Esophagus muscularis mucosa (tissue), 4 donors: ENCODE data around the gene AMOTL1. TPM values are rescaled to one million over a fixed set of nuclear protein-coding genes. Genes with fewer than 3 reads are reported as not detected.
"Not testable (repeated sequence)": the region's sequence is repeated elsewhere in the genome, so short reads cannot be mapped to it uniquely, and the experiment has no call there.

Source experiments
- DNase-seq: peaks from one replicate; pipeline ENCODE4 v3.0.0-alpha.2; 2017; ENCODE audit errors: extremely low spot score
- H3K27ac ChIP-seq, 4 donors: fragments of 200-600 bp; sonication (generic); replicated peaks in 1 of 4; 1 replicate in 3 of 4; 2 replicates in 1 of 4; pipeline ENCODE4 v1.5.1; 2016 to 2019; ENCODE audit warnings: mild to moderate bottlenecking in 1 of 4
- H3K27me3 ChIP-seq, 4 donors: fragments of 200-600 bp; sonication (generic); one replicate each; pipeline versions ENCODE4 v1.5.1 to v1.6.0; 2016 to 2019
- H3K36me3 ChIP-seq, 4 donors: fragments of 200-600 bp; sonication (generic); one replicate each; pipeline ENCODE4 v1.5.1; 2016 to 2019
- H3K4me1 ChIP-seq, 4 donors: fragments of 200-600 bp; sonication (generic); one replicate each; pipeline ENCODE4 v1.5.1; 2016 to 2019
- H3K4me3 ChIP-seq, 4 donors: fragments of 200-600 bp; sonication (generic); 1 replicate in 2 of 4; 2 replicates in 2 of 4; pipeline ENCODE4 v1.5.1; 2016 to 2019; ENCODE audit warnings: mild to moderate bottlenecking in 4 of 4, moderate library complexity in 1 of 4
- H3K9me3 ChIP-seq, 4 donors: fragments of 200-600 bp; sonication (generic); 1 replicate in 3 of 4; 2 replicates in 1 of 4; pipeline ENCODE4 v1.5.1; 2016 to 2019
- EP300 ChIP-seq: sonication (generic); formaldehyde crosslinking; IDR thresholded peaks from one replicate; pipeline ENCODE4 v1.6.1; 2017; ENCODE audit warnings: antibody characterized with exemption
- POLR2A ChIP-seq: fragments of 450-650 bp; IDR thresholded peaks from one replicate; pipeline ENCODE4 v1.6.1; 2017; ENCODE audit warnings: antibody characterized with exemption, moderate library complexity, mild to moderate bottlenecking, low read depth
- POLR2AphosphoS5 ChIP-seq, 2 donors: sonication (generic); formaldehyde crosslinking; IDR thresholded peaks; one replicate each; pipeline ENCODE4 v1.6.1; 2017; ENCODE audit warnings: antibody characterized with exemption in 2 of 2
- WGBS: methylation state at CpG from one replicate; pipeline ENCODE4 v1.1.5; 2018; 5-methylcytosine and 5-hydroxymethylcytosine counted together
- intact Hi-C: fragments of 100-400 bp; cut with DNase I; formaldehyde crosslinking; loops from one replicate; pipeline ENCODE4 v1.15.1; 2023
- total RNA-seq, 4 donors: library from RNA; depleted of rRNA; stranded (reverse); fragments of >200 nt; gene quantifications; one replicate each; pipeline versions ENCODE4 v1.1.0 to v1.2.1, GENCODE V29; 2016
- TF ChIP-seq, protein P1 (sequence below), 3 experiments: fragments of 200-600 bp in 2 of 3; fragments of 450-650 bp in 1 of 3; sonication (generic) in 2 of 3; IDR thresholded peaks; one replicate each; pipeline ENCODE4 v1.5.1; 2017 to 2019; ENCODE audit warnings: antibody characterized with exemption in 3 of 3, mild to moderate bottlenecking in 2 of 3, moderate library complexity in 1 of 3

Gene AMOTL1
- total RNA-seq, 4 donors from 2014 or later: 172 to 259 (median 182) TPM

DNA sequence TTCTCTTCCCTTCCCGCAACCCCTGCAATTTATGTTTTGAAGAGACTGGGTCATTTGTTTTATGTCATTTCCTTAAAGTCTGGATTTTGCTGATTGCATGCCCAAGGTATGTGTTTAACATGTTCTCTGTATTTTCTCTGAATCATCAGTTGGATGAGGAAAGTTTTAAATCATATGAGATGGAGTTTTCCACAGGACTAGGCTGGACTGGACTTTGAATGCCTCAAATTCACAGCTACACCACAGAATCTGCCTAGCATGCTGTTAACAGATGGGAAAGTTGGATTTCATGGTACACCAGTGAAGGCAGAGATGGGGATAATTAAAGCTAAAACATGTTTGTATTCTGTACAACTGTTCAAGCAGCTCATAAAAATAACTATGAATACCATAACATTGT, 142.6 kb downstream of the AMOTL1 start:
- H3K4me1 ChIP-seq: no peaks in the 10 kb centered on the region
- H3K4me3 ChIP-seq: no peak overlapping the region
- peaks cover 0 to 10% (median 2%) of the 10 kb centered on the region in 4 donors for H3K36me3 ChIP-seq
- H3K27ac ChIP-seq: no peak overlapping the region
- whole genome bisulfite sequencing: 0% methylated on average over 1 of the region's 1 CpG
- no peaks in the 10 kb centered on the region for H3K9me3 ChIP-seq
- no peak for DNase-seq
- no peak for TF ChIP-seq POLR2AphosphoS5 (IDR thresholded peaks at IDR 0.05)
- TF ChIP-seq, protein P1, sequence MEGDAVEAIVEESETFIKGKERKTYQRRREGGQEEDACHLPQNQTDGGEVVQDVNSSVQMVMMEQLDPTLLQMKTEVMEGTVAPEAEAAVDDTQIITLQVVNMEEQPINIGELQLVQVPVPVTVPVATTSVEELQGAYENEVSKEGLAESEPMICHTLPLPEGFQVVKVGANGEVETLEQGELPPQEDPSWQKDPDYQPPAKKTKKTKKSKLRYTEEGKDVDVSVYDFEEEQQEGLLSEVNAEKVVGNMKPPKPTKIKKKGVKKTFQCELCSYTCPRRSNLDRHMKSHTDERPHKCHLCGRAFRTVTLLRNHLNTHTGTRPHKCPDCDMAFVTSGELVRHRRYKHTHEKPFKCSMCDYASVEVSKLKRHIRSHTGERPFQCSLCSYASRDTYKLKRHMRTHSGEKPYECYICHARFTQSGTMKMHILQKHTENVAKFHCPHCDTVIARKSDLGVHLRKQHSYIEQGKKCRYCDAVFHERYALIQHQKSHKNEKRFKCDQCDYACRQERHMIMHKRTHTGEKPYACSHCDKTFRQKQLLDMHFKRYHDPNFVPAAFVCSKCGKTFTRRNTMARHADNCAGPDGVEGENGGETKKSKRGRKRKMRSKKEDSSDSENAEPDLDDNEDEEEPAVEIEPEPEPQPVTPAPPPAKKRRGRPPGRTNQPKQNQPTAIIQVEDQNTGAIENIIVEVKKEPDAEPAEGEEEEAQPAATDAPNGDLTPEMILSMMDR (IDR thresholded peaks at IDR 0.05): no peak
- no peak for TF ChIP-seq POLR2A
- no peak for TF ChIP-seq EP300
- no peaks in the 10 kb centered on the region for H3K27me3 ChIP-seq
- intact Hi-C loops: no loop called here

DNA sequence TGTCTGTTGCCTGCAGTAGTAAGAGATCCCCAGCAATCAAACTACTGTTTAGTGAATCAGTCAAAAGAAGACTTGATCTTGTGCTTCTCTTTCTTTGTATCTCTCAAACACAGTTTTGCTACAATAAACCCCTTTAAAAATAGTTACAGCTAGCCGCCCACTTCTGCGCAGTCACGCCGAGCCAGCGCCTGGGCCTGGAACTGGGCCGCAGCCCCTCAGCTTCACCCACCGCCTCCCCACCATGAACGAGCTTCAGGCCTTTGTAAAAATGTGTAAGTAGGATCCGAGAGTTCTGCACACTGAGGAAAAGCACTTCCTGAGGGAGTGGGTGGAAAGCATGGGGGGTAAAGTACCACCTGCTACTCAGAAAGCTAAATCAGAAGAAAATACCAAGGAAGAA, 144.7 kb downstream of the AMOTL1 start:
- no peaks in the 10 kb centered on the region for H3K4me1 ChIP-seq
- H3K36me3 ChIP-seq: peaks cover 0 to 10% (median 0%) of the 10 kb centered on the region in 4 donors
- intact Hi-C loops: no loop called here
- DNase-seq: no peak
- H3K27me3 ChIP-seq: no peaks in the 10 kb centered on the region
- no peak for TF ChIP-seq POLR2AphosphoS5 (IDR thresholded peaks at IDR 0.05)
- no peaks in the 10 kb centered on the region for H3K9me3 ChIP-seq
- 96% methylated on average over 9 of the region's 9 CpGs for WGBS
- H3K4me3 ChIP-seq: no peak overlapping the region
- H3K27ac ChIP-seq: no peak overlapping the region

DNA sequence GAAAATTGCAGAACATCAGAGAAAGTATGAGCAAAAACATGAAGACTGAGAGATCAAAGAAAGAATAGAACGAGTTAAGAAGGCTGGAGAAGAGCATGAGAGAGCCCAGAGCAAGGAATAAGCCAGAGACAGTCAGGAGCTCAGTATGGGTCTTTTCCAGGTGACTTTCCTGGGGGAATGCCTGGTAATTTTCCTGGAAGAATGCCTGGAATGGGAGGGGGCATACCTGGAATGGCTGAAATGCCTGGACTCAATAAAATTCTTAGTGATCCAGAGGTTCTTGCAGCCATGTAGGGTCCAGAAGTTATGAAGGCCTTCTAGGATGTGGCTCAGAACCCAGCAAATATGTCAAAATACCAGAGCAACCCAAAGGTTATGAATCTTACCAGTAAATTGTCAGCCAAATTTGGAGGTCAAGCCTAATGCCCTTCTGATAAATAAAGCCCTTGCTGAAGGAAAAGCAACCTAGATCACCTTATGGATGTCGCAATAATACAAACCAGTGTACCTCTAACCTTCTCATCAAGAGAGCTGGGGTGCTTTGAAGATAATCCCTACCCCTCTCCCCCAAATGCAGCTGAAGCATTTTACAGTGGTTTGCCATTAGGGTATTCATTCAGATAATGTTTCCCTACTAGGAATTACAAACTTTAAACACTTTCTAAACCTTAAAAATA, 145.7 kb downstream of the AMOTL1 start:
- DNase-seq, H3K27ac ChIP-seq, H3K4me3 ChIP-seq, intact Hi-C loops, H3K4me1 ChIP-seq, H3K9me3 ChIP-seq, H3K27me3 ChIP-seq: not testable (repeated sequence)
- 91% methylated on average over 2 of the region's 2 CpGs for WGBS
- peaks cover 0 to 10% (median 0%) of the 10 kb centered on the region in 4 donors for H3K36me3 ChIP-seq

DNA sequence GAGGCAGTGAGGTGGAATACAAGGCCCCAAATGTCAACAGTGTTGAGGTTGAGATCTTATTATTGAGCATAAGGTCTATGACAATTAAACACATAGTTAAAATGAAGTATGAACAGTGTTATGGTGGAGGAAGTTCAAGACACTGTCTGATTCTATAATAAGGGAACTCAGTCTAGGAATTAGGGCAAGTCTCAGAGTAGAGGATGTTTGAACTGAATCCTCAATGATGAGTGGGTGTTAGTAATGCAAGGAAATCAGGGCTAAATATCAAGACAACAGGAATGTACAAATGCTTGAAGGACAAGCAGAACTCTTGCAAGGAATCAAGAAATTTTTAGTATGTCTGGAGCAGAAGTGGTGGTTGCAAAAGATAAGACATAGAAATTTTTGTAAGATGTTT, 152.2 kb downstream of the AMOTL1 start:
- no peak for TF ChIP-seq POLR2AphosphoS5 (IDR thresholded peaks at IDR 0.05)
- no peak for TF ChIP-seq POLR2A
- TF ChIP-seq, protein P1 (IDR thresholded peaks at IDR 0.05): no peak
- TF ChIP-seq EP300: no peak
- H3K36me3 ChIP-seq: no peaks in the 10 kb centered on the region
- intact Hi-C loops: no loop called here
- H3K4me1 ChIP-seq: peaks cover 10 to 18% (median 14%) of the 10 kb centered on the region in 4 donors
- no peak for DNase-seq
- no peak overlapping the region for H3K4me3 ChIP-seq
- no peak overlapping the region for H3K27ac ChIP-seq
- H3K27me3 ChIP-seq: no peaks in the 10 kb centered on the region
- H3K9me3 ChIP-seq: no peaks in the 10 kb centered on the region

DNA sequence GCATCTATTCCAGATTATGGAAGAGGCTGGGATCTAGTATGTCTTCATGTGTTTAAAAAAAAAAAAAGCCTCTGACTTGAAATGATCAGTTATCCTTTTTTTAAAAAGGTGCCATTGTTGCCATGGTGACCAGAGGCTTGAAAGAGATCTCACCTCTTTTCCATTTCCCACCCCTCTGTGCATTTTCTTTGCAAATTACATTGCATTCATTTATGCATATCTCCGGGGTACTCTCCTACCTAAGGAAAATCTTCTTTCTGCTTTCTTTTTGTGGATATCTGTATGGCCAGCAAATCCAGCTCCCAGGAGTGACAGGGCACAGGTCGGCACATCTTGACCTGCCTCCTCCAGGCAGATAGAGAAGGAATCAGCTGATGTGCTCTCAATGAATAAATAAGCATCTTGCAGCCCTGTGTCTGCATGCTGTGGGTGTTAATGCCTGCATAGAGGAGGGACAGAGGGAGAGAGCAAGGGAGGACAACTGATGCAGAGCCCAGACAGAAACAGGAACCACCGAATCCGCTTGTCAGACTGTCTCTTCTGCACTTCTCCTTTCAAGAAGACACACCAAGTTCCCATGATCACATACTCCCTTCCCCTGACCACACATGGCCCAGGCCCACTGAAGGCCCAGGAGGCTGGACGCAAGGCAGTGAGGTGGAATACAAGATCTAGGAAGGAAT, 154.3 kb downstream of the AMOTL1 start:
- Histone ChIP-seq H3K4me1 (peaks cover 23 to 36% (median 33%) of the 10 kb centered on the region in 4 donors), H3K9me3 (no peaks in the 10 kb centered on the region), H3K27ac (no peak overlapping the region), H3K36me3 (no peaks in the 10 kb centered on the region), H3K4me3 (no peak overlapping the region), H3K27me3 (no peaks in the 10 kb centered on the region)
- DNase-seq: no peak
- TF ChIP-seq EP300 (no peak), POLR2A (no peak), POLR2AphosphoS5 (IDR thresholded peaks at IDR 0.05) (no peak)
- TF ChIP-seq, protein P1 (IDR thresholded peaks at IDR 0.05): no peak
- 81% methylated on average over 5 of the region's 5 CpGs for WGBS
- intact Hi-C loops: no loop called here
